Stimulated activated CD4-positive, alpha-beta T cell treated with anti-CD3 and anti-CD28 coated beads, Interleukin-1b, Interleukin-23, amount 100 ng/mL, for 4 hours (primary cell): ENCODE results near the gene BCAT1.

Experiments
- DNase-seq, 2 donors: peaks; one replicate each; pipeline ENCODE4 v3.0.0-alpha.2; 2020; ENCODE audit warnings: low read depth in 2 of 2

Gene BCAT1

GRCh38 chr12:24948757-24949722 lies at the start of gene BCAT1:
BCAT1 (minus strand) TSS chr12:24949101; CDS start chr12:24948932, 169 bp downstream.
- peak; percentile 9 to 18 for DNase-seq

DNA sequence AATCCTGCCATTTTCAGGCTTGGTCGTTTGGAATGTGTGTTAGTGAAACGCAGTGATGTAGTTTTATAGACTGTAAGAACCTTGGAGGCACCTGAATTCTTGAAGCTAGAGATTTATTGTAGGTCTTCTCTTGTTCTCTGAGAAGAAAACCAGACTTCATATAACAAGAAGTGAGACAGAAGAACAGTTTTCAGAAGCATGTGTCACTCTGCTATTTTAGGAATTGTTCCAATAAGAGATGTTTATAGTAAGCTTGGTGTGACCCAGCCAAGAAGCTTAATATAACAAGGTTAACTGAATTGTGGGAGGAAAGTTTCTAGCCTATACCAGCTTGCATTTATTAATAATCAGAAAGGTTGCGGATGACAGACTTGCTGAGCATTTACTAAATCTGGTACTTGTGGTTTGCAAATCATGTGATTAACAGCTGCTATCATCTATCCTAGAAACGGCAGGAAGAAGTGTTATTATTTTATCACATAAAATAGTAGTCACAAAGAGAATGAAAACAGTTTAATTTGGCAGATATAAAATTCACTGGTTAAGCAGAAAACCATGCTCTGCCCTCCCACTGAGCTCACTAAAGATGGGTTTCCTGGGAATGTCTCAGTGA lies 49.2 kb upstream of the BCAT1 start:
- no peak for DNase-seq

- DNase-seq = no peak
Observed at GRCh38 chr12:24997496-24997895, 48.6 kb upstream of the BCAT1 start.

DNA sequence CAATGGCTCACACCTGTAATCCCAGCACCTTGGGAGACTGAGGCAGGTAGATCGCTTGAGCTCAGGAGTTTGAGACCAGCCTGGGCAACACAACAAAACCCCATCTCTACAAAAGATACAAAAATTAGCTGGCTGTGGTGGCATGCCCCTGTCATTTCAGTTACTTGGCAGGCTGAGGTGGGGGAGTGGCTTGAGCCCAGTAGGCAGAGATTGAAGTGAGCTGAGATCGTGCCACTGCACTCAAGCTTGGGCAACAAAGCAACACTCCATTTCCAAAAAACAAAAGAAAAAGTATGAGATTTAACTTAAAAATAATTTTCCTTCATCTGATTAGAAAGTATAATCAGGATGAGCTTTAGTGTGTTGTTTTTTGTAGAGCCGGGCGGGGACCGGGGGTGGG lies 47.9 kb upstream of the BCAT1 start:
- no peak for DNase-seq

GRCh38 chr12:24996102-24996797 lies 47.3 kb upstream of the BCAT1 start:
- DNase-seq = no peak

GRCh38 chr12:24993793-24994192 lies 44.9 kb upstream of the BCAT1 start:
- no peak for DNase-seq

GRCh38 chr12:24991209-24992049 lies 42.5 kb upstream of the BCAT1 start:
- no peak for DNase-seq

GRCh38 chr12:24989216-24989615 lies 40.3 kb upstream of the BCAT1 start:
- DNase-seq = no peak

- no peak for DNase-seq
Observed at GRCh38 chr12:24982250-24982649, 33.3 kb upstream of the BCAT1 start.

DNA sequence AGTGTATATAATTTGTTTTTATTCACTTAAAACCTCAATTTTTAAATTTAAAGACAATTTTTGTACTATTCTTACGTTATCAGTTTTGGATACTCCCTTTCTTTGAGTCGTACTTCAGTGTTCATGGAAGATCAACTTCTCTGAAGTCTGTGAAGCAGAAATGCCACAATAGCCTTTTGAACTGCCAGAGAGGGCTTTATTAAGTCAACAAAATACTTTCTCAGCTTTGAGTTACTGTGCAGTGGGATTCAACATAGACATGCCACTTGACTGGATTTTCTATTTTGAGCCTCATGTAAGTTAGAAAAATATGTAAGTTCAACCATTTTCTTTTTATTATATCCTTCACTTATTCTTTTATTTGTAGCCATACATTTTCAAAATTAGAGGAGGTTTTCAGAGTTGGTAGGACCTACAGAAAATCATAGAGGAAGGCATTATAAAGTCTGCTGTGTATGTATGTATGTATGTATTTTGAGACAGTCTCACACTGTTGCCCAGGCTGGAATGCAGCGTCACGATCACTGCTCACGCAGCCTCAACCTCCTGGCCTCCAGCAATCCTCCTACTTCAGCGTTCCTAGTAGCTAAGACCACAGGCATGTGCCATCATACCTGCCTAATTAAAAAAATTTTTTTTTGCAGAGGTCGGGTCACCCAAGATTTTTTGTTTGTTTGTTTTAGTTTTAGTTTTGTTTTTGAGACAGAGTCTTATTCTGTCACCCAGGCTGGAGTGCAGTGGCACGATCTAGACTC lies 31.3 kb upstream of the BCAT1 start:
- DNase-seq = no peak

GRCh38 chr12:24979329-24979728 lies 30.4 kb upstream of the BCAT1 start:
- DNase-seq = no peak

DNA sequence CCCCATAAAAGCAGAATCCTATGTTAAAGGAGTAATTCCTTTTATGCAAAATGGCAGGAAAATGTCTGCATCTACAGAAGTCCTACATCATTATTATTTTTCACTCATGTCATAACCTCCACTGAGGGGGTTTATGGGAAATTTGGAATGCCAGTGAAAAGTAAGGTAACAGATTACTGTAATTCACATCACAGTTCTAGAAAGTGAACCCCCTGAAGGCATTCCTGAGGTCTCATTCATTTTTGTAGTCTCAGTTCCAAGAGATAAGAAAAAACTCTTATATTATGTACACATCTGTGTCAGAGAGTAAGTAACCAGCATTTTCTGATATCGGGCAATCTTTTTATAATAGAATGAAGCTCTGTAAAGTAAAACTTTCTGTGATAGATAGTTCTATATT lies 28.8 kb upstream of the BCAT1 start:
- DNase-seq = no peak

GRCh38 chr12:24977060-24977459 lies 28.2 kb upstream of the BCAT1 start:
- no peak for DNase-seq

DNA sequence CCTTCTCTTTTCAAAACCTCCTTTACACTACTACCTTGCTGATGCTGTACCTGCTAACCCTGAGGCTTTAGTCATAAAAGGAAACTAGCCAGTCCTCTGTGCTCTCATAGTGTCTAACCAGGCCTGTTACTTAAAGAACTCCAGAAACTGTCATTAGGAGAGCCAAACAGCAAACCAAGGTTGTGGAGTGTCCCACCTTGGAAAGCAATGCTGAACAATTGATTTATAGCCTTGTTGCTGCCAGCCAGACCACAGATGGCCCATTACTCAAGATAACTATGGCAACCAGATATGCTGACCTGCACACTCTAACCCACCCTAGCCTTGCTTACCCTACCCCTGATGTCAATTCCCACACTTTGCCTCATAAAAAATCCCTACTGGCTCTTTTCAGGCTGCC lies 26.5 kb upstream of the BCAT1 start:
- DNase-seq = no peak

- no peak for DNase-seq
Observed at GRCh38 chr12:24974216-24974615, 25.3 kb upstream of the BCAT1 start.

DNA sequence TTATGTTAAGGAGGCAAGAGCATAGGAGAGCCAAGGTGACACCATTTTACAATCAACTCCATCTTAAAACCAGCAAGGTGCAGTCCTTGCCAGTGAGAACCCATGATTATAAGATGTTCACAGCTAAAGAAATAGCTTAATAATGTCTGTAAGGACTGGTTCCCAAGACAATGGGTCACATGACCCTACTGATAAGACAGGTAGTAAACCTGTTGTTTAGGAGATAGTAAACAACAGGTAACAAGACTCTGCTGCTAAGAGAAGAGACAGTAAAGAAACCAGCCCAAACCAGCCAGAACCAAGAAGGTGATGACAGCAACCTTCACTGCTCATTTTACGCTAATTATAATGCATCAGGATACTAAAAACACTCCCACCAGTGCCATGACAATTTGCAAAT lies 23.2 kb upstream of the BCAT1 start:
- DNase-seq = no peak

DNA sequence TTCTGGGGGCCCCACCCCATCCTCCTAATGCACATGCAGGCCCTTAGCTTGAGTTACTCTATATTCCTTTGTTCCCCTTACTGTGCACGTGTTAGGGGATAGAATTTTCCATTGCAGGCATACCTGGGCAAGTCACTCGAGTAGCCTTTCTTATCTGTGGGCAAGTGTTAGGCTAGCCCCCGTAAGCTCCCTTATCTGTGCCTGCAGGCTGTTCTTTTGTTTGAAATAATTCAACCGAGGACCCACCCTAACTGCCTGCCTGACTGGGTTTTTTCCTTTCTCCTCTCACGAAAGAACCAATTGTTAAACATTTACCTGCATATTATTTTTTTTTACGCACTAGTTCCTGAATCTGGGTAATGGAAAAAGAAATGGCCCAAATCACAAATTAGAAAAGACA lies 21.3 kb upstream of the BCAT1 start:
- no peak for DNase-seq

GRCh38 chr12:24966951-24967564 lies 18.2 kb upstream of the BCAT1 start:
- DNase-seq = no peak

GRCh38 chr12:24964342-24964741 lies 15.4 kb upstream of the BCAT1 start:
- no peak for DNase-seq

GRCh38 chr12:24960222-24960855 lies 11.4 kb upstream of the BCAT1 start:
- DNase-seq = peak; percentile 8 to 26
